Retinal pigment epithelial cell (primary cell): Measurements from ENCODE around the gene MKX.

Experiments used
- DNase-seq: peaks from one replicate; pipeline ENCODE4 v3.0.0-alpha.2; 2010; ENCODE audit warnings: low read depth
- H3K4me3 ChIP-seq: 2 replicates; pipeline ENCODE4 v1.5.1; 2011; ENCODE audit warnings: mild to moderate bottlenecking, low read length, control low read depth, moderate library complexity
- TF ChIP-seq, protein P1 (sequence below): conservative IDR thresholded peaks from 2 replicates; pipeline ENCODE4 v1.5.1; 2011; ENCODE audit warnings: low read depth, low read length, control low read depth, inconsistent platforms

Gene MKX

GRCh38 chr10:27658788-27659187 lies 86.8 kb downstream of the MKX start:
- no peak overlapping the region for H3K4me3 ChIP-seq
- TF ChIP-seq, protein P1, sequence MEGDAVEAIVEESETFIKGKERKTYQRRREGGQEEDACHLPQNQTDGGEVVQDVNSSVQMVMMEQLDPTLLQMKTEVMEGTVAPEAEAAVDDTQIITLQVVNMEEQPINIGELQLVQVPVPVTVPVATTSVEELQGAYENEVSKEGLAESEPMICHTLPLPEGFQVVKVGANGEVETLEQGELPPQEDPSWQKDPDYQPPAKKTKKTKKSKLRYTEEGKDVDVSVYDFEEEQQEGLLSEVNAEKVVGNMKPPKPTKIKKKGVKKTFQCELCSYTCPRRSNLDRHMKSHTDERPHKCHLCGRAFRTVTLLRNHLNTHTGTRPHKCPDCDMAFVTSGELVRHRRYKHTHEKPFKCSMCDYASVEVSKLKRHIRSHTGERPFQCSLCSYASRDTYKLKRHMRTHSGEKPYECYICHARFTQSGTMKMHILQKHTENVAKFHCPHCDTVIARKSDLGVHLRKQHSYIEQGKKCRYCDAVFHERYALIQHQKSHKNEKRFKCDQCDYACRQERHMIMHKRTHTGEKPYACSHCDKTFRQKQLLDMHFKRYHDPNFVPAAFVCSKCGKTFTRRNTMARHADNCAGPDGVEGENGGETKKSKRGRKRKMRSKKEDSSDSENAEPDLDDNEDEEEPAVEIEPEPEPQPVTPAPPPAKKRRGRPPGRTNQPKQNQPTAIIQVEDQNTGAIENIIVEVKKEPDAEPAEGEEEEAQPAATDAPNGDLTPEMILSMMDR, result no peak
- no peak for DNase-seq

DNA sequence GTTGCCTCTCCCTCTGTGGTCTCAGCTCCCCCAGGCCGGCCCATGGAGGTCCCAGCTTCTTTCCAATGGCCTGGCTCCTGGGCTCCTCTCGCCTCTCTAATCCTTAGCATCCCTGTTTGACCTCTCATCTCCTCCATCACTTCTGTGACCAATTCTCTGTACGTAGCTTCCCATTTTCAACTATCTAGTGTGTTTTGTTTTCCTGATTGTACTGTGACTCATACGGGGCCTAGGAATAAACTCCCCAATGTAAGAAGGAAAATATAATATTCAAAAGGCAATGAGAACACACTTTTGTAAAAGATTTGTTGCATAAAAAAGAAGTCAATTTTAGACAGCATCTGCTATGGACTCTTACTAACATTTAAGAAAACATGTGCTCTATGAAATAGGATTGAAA lies 90.3 kb downstream of the MKX start:
- no peak for DNase-seq
- H3K4me3 ChIP-seq, result no peak overlapping the region
- TF ChIP-seq, protein P1, result no peak

- TF ChIP-seq, protein P1, result no peak
- H3K4me3 ChIP-seq, result no peak overlapping the region
- no peak for DNase-seq
Measured at GRCh38 chr10:27654284-27654683, 91.3 kb downstream of the MKX start.

DNA sequence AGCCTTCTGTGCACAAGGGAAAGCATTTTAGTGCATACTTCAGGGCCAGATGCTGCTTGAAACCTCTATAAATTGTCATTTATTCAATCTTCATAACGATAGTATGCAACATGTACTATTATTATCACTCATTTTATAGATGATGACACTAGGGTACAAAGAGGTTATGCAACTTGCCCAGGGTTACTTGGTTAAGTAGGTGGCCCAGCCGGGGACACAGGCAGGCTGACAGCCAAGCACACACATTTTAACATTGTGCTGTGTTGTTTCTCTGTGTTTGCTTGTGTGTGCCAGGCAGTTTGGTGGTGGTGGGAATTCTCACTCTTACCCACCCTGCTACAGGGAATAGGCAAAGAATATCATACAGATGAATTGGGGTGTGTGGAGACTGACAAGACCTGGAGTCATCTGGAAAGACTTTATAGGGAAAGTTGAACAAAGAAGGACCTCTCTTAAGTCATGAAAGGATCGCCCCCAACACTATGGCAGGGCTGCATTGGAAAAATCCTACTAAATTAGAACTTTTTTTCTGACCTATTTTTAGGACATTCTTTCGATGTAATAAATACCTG lies 98.9 kb downstream of the MKX start:
- H3K4me3 ChIP-seq, result no peak overlapping the region
- TF ChIP-seq, protein P1, result no peak

GRCh38 chr10:27646194-27646593 lies 99.4 kb downstream of the MKX start:
- H3K4me3 ChIP-seq, result no peak overlapping the region
- DNase-seq, result no peak
- TF ChIP-seq, protein P1, result no peak

More for the DNA sequence above, 98.9 kb downstream of the MKX start:
- no peak for DNase-seq

GRCh38 chr10:27644307-27644939 lies 101.2 kb downstream of the MKX start:
- TF ChIP-seq, protein P1, result no peak
- H3K4me3 ChIP-seq, result no peak overlapping the region
- DNase-seq, result no peak

- DNase-seq, result no peak
- H3K4me3 ChIP-seq, result no peak overlapping the region
- TF ChIP-seq, protein P1, result no peak
Measured at GRCh38 chr10:27643301-27643700, 102.3 kb downstream of the MKX start.
